Epithelial cell of prostate (primary cell): ENCODE measurements around the gene CHRM3.
A peak's percentile ranks its signal among the peaks of the same experiment; 100 is the strongest.
"Not testable (repeated sequence)": the region's sequence is repeated elsewhere in the genome, so short reads cannot be mapped to it uniquely, and the experiment has no call there.

Experiments
- DNase-seq: peaks from one replicate; pipeline ENCODE4 v3.0.0-alpha.2; 2011; ENCODE audit warnings: low read depth, low spot score
- H3K27ac ChIP-seq: fragments of 450-650 bp; 2 replicates; pipeline ENCODE4 v1.5.1; 2017; ENCODE audit warnings: mild to moderate bottlenecking

Gene CHRM3

DNA sequence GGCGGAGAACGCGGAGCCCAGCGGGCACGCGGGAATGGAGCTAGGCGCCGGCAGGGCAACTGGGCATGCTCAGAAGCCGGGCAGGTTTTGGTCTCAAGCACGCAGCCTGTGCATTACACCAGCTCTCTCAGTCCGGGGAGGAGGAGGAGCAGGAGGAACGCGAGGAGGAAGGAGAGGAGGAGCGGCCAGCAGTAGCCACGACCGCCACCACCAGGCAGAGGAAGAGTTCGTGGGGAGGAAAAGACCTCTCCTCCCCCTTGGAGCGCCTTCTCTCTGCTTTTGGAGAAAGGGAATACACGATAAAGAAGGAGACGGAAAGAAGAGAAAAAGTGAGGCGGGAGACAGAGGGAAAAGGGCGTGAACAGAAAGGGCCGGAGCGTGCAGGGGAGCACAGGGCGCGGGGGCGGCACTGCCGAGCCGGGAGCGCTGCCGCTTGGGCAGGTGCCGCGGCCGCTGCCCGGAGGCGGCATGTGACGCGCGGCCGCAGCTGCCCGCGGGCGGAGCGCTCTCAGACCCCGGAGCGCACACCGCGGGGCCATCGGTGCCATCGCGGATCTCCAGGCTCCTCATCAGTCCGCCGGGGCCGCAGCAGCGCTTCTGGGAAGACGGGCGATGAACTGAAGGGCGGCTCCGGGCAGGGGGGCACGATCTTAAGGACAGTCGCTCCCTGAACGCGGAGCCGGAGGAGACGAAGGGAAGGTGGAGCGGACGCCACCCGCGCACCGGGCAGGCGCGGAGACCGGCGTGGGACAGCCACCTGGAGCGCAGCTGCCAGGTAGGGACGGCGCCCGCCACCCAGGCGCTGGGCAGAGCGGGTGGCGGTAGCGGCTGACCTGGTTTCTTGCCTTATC is at the start of gene CHRM3:
Gene CHRM3, plus strand, starts transcription at position 116 of the 851 bp plus-strand sequence. CDS start 520,884 bp downstream, outside the sequence.
- DNase-seq: peak; percentile 27
- H3K27ac ChIP-seq: no peak within 1 kb of the TSS

GRCh38 chr1:239337799-239338430 is 48.5 kb upstream of the CHRM3 start:
- H3K27ac ChIP-seq: no peak overlapping the region
- DNase-seq: no peak

DNA sequence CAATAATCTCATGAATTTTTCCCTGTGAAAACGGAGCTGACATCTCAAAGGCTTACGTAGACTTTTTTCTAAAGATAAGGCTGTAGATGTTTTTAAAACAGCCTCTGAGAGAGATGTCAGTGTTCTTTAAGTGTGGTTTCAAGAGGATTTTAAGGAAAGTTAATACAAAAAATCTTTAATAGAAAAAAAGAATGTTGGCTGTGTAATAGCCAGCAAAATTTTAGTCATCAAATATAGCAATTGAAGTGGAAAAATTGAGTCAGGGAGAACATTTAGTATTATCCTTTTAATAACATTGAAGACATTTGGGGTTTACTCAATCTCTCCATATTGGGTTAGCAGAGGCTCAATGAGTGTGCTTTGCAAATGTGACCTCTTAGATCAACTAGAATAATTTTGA is 38.6 kb upstream of the CHRM3 start:
- no peak for DNase-seq
- no peak overlapping the region for H3K27ac ChIP-seq

GRCh38 chr1:239348635-239349353 is 37.6 kb upstream of the CHRM3 start:
- no peak for DNase-seq
- no peak overlapping the region for H3K27ac ChIP-seq

- H3K27ac ChIP-seq: no peak overlapping the region
- DNase-seq: no peak
Measured at GRCh38 chr1:239349699-239350098, 36.7 kb upstream of the CHRM3 start.

- no peak for DNase-seq
Measured at GRCh38 chr1:239353536-239353935, 32.8 kb upstream of the CHRM3 start.

GRCh38 chr1:239354231-239354630 is 32.1 kb upstream of the CHRM3 start:
- H3K27ac ChIP-seq: no peak overlapping the region
- DNase-seq: no peak

More at GRCh38 chr1:239353536-239353935, 32.8 kb upstream of the CHRM3 start:
- no peak overlapping the region for H3K27ac ChIP-seq

DNA sequence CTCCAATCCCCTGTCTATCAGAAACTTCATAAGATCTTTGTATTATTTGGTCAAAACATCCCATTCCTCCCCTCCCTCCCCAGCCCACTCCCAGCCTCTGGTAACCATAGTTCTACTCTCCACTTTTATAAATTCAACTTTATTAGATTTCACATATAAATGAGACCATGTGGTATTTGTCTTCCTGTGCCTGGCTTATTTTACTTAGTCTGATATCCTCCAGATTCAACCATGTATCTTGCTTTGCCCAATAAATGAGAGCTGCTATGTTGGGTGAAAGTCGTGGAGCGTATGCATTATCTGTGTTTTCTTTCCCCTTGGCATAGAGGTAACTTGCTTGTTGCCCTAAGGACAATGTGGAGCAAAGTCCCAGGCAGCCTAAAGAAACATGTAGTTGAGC is 28.5 kb upstream of the CHRM3 start:
- no peak for DNase-seq
- H3K27ac ChIP-seq: no peak overlapping the region

GRCh38 chr1:239361403-239361802 is 25.0 kb upstream of the CHRM3 start:
- H3K27ac ChIP-seq: no peak overlapping the region
- DNase-seq: peak; percentile 76

DNA sequence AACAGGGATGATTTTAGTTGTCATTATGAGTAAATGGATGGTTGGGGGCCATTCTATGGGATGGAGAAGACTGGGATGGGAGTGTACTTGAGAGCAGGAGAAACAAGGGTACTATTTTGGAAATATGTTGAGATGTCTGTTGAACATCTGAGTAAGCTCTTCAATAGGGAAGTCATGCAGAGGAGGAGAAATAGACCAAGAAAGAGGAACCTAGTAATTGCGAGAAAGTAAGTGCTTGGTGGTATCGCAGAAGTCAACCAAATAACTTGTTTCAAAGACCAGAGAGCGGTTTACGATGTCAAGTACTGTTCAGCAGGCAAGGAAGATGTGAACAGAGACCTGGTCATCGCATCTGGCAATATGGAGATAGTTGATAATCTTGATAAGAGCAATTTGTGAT is 22.4 kb upstream of the CHRM3 start:
- no peak for DNase-seq
- H3K27ac ChIP-seq: no peak overlapping the region

DNA sequence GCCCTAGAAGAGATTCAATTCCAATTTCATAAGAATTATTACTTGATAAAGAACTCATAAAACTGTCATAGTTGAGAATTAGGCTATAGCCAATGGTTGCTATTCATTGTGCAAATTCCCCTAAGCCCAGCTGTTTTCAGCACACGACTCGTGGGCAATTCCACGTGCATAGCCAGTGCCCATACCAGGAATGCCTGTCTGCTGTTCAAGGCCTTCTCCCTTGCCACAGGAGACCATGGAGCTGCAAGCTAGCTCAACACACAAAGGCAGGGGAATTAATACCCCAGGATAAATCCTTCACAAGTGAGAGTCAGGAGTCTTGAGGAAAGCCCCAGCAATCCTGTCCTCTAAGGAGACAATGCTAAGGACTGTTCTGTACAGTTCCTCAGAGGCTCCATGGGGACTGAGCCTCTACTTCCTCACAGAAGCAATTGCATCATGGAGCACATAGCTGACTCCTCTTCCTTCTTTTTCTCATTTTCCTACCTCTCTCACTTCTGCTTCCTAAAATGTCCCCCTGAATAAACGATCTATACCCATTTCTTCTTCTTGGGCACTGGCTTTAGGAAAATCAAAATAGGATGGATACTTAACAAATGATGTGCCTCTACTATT is 19.1 kb upstream of the CHRM3 start:
- no peak for DNase-seq

GRCh38 chr1:239368436-239369109 is 17.8 kb upstream of the CHRM3 start:
- no peak overlapping the region for H3K27ac ChIP-seq
- DNase-seq: peak; percentile 52

More for the DNA sequence above, 19.1 kb upstream of the CHRM3 start:
- H3K27ac ChIP-seq: no peak overlapping the region

DNA sequence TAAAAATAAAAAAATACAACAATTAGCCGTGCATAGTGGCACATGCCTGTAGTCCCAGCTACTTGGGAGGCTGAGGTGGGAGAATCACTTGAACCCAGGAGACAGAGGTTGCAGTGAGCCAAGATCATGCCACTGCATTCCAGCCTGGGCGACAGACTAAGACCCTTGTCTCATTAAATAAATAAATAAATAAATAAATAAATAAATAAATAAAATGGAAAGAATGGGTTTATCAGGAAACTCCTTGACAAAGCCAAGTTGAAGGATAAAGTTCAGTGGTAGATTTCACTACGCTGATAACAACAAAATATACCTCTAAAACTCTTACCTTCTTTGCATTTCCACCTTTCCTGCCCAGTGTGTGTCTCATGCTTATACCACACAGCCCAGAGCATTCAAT is 15.5 kb upstream of the CHRM3 start:
- not testable (repeated sequence) for H3K27ac ChIP-seq, DNase-seq

DNA sequence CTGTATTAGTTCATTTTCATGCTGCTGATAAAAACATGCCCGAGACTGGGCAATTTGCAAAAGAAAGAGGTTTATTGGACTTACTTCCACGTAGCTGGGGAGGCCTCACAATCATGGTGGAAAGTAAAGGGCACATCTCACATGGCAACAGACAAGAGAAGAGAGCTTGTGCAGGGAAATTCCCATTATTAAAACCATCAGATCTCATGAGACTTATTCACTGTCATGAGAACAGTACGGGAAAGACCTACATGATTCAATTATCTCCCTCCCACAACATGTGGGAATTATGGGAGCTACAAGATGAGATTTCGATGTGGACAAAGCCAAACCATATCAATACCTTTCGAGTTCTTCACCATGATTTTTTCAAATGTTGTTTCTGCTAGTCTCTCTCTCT is 3.7 kb upstream of the CHRM3 start:
- H3K27ac ChIP-seq: no peak overlapping the region
- DNase-seq: no peak

DNA sequence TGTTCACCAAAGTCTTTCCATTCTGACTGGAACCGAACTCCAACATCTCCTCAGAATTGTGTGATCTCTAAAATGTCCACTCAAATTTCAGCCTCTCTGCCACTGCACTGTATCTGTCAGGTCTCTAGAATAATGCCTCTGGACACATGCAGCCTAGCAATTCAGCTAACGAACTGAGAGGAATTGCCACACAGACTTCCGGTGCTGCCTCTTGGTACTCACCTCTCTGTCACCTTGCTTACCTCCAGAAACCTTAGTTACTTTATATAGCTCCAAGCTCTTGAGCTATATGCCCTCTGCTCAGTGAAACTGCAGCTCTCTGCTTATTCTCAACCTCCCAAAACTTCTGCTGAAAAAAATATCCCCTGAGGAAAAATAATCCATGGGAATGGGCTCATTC is 2.7 kb upstream of the CHRM3 start:
- no peak for DNase-seq
- no peak overlapping the region for H3K27ac ChIP-seq

DNA sequence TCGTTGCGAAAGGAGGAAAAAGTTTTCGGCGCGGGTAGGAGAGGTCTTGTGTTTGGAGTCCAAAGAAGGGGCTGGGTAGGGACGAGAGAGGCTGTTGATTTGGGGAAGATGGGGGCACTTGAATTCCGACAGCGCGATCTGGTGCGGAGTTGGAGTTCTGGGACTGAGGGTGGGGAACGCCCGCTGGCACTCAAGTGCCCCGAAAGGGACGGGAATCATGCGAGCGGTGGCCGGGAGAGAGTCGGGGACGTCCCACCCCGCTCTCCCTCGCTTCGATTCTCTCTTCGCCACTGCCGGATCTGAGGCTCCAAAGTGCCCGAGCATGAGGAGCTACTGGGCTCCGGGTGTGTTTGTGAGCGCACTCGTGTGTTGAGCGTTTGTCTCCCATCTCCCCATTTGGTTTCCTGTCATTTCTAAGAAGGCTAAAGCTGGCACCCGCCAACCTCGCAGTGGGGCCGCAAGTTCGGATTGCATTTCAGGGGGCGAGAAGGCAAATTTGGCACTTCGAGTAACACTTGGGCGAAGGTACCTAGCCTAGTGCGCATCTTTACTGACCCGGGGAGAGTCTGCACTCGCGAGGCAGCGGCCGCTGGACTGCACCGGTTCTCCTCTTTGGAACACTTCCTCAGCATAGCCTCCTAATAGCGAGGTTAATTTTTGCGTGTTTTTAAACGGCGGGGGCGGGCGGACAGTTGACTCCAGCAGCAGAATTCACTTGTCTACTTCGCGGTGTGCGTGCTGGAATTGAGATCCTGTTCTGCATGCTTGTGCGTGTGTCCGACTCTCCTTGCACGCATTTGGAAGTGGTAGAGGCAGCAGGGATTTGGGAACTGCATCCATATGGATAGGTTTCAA is 1.2 kb downstream of the CHRM3 start:
- DNase-seq: no peak
- H3K27ac ChIP-seq: no peak overlapping the region

DNA sequence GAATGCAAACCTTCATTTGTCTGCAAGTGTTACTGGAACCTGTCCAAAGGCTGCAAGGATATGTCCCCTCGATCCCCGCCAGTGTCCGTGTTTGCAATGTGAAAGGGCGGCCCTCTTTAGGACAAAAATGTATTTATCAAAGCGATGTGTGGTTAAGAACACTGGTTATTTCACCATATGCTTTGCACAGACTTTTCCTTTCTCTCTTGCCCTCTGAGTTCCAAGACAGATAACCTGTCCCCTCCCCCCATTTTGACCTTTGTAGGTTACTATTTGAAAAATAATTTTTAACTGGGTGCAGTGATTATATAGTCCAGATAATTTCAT is 1.8 kb downstream of the CHRM3 start:
- no peak overlapping the region for H3K27ac ChIP-seq
- DNase-seq: no peak

DNA sequence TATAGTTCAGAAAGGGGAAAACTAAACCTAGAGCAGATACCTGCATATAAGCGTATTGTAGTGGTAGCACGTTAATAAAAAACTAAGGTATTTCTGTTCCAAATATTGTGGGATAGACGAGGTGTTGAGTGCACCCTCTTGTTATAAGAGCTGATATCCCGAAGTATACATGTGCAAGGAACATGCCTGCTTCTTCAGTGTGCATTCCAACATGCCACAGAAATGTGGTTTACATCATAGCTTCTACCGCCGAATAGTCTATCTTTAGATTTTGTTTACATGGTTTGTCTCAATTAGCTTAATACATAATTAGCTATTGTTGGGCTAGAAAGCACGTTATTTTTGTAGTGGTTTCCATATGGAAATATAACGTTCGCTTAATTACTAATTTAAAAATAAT is 2.2 kb downstream of the CHRM3 start:
- DNase-seq: no peak
- H3K27ac ChIP-seq: no peak overlapping the region

DNA sequence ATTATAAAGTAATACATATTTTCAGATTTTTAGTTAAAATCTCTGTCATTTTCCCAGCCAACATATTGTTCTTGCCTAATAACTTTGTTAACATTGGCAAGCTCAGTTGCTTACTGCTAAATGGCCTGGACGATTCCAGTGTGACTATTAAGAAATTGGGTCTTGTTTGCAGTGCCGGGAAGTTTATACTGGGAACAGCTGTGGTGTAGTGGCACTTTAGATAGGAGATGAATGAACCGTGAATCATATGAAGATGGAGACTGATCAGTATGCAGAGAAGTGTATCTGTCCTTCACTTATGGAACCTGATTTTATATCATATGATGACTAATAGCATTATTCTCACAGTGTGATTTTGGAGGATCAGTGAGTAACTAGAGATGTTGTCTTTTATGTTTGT is 3.3 kb downstream of the CHRM3 start:
- no peak for DNase-seq
- no peak overlapping the region for H3K27ac ChIP-seq
